Activated gamma-delta T cell treated with anti-CD3 and anti-CD28 coated beads, Interleukin-2, amount 50 U/mL, for 16 hours (primary cell): ENCODE results near the gene TMEM127.
"Not testable (repeated sequence)": the region's sequence is repeated elsewhere in the genome, so short reads cannot be mapped to it uniquely, and the experiment has no call there.

Experiments
- DNase-seq: peaks from one replicate; pipeline ENCODE4 v3.0.0-alpha.2; 2020; ENCODE audit warnings: low read depth

TMEM127 gene

DNA sequence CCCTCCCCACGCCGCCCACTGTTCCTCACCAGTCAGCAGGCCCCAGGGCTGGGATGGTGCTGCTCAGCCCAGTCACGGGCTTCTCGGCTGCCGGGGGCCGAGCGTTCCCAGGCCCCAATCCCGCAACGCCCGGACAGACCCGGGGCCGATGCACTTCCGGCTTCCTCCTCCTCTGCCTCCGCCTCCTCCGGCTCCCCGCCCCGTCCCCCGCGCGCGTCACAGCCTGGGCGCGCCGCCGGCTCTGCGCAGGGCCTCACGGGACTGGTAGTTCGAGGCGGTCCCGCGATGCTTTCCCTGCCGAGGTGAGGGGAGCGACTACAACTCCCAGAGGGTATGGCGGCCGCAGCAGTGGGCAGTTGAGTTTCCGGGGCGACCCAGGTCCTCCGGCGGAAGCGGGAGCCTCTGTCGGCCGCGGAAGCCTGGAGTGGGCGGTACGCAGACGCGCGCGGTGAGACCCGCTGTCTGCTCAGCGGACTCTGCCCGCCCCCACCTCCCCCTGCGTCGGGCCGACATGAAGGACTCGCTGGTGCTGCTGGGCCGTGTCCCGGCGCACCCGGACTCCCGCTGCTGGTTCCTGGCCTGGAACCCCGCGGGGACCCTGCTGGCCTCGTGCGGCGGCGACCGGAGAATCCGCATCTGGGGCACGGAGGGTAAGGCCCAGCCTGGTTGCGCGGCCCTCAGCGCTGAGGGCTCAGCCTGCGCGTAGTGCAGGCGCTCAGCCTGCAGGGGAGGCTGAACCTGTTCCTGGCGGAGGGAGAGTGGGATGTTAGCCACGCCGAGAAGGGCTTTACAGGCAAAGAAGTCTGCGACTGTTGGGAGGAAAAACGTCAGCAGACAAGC, at the start of gene TMEM127, which contains the start of gene CIAO1:
TSS of gene TMEM127 (minus strand) at position 158 of the 840 bp plus-strand sequence. CDS start 616 bp downstream, outside the sequence.
TSS of gene CIAO1 (plus strand) at position 386 of the 840 bp plus-strand sequence. CDS start at position 512, 126 bp downstream.
- DNase-seq, result peak; percentile 96

DNA sequence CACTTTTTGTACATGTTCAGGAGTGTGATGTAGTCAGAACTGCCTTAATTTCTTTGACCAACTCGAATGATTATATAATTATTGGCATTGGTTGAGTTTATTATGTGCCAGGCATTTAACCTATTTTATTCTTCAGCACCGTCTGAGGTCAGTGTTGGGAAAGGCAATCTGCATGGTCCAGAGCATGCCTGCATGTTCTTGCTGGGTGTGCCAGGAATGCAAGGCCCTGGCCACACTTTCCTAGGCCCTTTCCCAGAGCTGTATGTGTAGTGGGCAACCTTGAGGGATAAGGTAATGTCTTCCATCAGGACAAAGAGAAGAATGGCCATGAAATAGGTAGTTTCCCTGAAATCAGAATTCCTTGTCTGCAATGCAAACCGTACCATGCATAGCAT, 49.2 kb upstream of the TMEM127 start:
- DNase-seq, result no peak

GRCh38 chr2:96308248-96308647, 42.5 kb upstream of the TMEM127 start:
- DNase-seq, result no peak

GRCh38 chr2:96306370-96306769, 40.6 kb upstream of the TMEM127 start:
- no peak for DNase-seq

GRCh38 chr2:96305979-96306308, 40.1 kb upstream of the TMEM127 start:
- no peak for DNase-seq

GRCh38 chr2:96305091-96305978, 39.5 kb upstream of the TMEM127 start, which contains the start of gene SNRNP200:
Gene SNRNP200, minus strand, starts transcription at chr2:96305546. Its CDS starts 109 bp downstream, at chr2:96305437.
- DNase-seq, result peak; percentile 86

GRCh38 chr2:96304606-96305005, 38.8 kb upstream of the TMEM127 start:
- DNase-seq, result no peak

DNA sequence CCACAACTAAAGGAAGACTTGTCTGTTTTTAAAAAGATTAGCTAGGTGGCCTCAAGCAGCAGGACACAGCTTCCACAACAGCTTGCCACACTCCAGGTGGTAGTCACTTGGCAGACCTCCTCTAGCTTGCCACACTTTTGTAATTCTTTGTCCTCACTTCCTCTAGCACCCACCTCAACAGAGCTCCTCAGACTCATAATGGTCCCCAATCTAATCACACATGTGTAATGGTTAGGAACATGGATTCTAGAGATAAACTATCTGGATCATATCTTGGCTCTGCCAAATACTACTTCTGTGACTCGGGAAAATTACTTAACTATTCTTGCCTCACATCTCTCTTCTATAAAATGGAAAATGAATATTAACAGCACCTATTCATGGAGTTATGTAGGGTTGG, 36.1 kb upstream of the TMEM127 start:
- no peak for DNase-seq

DNA sequence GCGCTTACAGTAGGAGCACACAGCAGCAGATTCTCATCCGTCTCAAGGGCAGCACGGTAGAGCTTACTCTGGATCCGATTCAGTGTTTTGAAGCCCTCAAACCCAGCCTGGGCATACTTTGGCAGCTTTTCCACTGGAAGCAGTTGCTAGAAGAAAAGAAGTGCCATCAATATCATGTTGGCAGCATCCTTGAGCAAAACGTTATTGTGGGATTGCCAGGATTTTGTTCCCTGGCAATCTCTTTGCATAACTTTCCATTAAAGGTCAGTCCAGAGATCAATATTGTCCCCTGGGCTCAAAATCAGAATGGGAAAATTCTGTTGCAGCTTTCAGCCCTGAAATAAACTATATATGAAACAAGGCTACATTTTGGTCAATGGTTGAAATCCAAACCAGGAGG, 31.1 kb upstream of the TMEM127 start:
- no peak for DNase-seq

DNA sequence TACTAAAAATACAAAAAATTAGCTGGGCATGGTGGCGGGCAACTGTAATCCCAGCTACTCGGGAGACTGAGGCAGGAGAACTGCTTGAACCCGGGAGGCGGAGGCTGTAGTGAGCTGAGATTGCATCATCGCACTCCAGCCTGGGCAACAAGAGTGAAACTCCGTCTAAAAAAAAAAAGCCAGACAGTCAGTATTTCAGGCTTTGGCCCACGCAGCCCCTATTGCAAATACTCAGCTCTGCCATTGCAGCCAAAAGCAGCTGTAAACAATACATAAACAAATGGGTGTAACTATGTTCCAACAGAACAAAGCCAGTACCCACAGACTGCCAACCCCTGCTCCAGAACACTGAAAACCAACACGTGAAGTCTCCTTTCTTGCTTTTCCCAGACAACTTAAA, 28.5 kb upstream of the TMEM127 start:
- not testable (repeated sequence) for DNase-seq

DNA sequence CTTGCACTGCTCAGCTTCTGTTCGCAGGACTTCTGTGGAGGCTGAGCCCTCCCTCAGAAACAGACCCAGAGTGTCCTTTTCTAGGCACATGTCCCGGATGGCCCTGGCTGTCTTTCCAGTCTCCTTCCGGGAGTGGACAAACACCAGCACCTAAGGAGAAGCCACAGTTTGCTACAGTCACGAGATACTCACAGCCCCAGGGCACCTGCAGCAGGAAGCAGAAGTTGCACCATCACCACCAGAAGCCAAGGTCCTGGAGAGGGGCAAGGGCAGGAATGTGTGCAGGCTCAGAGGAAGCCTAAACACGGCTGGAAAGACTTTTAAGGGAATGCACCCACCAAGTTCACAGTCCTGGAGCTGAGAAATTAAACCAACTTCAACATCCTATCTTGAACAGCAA, 26.0 kb upstream of the TMEM127 start:
- no peak for DNase-seq

- no peak for DNase-seq
These were observed 21.6 kb upstream of the TMEM127 start for GRCh38 chr2:96287273-96287856.

DNA sequence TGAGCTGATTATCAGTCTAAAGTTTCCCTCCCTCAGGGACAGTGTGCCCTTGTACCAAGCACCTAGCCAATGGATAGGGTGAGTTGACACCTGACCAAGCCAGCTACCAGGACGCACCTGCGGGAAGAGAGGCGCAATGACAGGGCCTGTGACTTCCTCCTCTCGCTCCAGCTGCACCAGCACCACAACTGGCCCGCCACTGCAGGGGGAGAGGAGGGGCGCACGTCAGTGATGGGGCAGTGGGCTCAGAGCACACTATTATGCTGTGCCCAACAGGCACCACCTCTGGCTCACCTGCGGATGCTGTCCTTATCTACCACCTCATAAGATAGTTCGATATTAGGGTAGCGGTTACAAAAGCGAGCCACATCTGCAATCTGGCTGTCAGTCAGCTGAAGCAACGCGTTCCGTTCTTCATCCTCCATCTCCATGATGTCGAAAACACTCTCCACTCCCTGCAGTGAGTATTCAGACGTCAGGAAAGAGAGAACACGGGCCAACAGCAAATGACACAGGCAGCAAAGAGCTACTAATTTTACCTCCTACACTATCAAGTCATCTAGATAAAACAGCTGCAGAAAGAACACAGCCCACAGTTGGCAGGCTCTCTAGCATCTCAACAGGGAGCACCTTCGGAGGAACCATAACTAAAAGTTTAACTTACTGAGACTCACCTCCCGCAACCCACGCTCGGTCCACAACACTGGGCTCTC, 11.1 kb upstream of the TMEM127 start:
- no peak for DNase-seq

DNA sequence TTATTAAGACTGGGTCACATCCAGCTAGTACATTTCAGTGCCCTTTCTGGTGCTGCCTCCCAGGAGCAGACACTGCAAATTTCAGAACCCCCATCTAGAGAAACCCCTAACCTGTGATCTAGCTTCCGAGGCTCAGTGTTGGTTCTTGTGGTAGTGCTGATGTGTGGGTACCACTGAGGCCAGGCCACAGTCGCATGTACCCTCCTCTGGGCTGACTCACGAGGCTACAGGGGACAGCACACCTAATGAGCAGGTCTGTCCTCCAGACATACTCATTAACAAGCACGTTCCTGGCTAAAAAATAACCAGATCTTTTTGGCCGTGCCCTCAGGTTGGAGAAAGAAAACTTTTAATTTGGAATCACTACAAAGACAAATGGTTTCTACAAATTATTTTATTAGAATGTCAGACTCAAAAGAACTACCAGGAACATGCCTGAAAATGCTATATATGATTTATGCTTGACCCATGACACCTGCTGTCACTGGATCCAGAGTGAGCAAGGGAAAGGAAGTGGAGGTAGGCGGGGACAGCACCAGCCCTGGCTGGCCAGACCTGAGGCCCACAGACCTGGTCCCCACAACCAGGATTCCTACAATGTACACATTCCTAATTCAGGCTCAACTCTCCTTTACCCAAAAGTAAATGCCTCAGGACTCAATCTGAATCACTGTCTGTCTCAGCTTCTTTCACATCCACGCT, 8.7 kb upstream of the TMEM127 start:
- no peak for DNase-seq

- no peak for DNase-seq
These were observed 8.0 kb upstream of the TMEM127 start for GRCh38 chr2:96273763-96274162.

- DNase-seq, result no peak
These were observed 6.2 kb upstream of the TMEM127 start for GRCh38 chr2:96271995-96272394.

DNA sequence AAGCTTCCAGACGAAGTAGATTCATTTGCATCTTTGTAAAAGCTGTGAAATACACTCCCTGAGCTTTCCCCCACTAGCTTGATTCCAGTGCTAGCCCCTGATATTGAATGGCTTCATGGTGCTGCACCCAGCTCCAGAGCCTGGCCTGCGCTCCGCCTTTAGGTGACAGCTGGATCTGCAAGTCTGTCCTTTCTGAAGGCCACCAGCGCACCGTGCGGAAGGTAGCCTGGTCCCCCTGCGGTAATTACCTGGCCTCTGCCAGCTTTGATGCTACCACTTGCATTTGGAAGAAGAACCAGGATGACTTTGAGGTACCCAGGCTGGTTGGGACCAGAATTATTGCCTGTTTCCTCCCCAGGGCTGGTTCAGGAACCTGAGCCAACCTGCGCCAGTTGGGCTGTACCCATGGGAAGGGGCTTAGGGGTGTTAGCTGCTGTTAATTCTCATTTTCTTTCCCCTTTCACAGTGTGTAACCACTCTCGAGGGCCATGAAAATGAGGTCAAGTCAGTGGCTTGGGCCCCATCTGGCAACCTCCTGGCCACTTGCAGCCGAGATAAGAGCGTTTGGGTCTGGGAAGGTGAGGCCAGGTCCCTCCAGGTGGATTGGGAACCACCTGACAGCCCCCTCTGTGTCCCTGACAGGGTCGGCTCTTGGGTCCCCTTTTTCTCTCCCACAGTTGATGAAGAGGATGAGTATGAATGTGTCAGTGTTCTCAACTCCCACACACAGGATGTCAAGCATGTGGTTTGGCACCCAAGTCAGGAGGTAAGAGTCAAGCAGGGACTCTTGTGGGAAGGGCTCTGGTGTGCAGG, 1.6 kb upstream of the TMEM127 start:
- peak; percentile 13 for DNase-seq

- peak; percentile 24 for DNase-seq
These were observed 403 bp downstream of the TMEM127 start for GRCh38 chr2:96265349-96265839.

DNA sequence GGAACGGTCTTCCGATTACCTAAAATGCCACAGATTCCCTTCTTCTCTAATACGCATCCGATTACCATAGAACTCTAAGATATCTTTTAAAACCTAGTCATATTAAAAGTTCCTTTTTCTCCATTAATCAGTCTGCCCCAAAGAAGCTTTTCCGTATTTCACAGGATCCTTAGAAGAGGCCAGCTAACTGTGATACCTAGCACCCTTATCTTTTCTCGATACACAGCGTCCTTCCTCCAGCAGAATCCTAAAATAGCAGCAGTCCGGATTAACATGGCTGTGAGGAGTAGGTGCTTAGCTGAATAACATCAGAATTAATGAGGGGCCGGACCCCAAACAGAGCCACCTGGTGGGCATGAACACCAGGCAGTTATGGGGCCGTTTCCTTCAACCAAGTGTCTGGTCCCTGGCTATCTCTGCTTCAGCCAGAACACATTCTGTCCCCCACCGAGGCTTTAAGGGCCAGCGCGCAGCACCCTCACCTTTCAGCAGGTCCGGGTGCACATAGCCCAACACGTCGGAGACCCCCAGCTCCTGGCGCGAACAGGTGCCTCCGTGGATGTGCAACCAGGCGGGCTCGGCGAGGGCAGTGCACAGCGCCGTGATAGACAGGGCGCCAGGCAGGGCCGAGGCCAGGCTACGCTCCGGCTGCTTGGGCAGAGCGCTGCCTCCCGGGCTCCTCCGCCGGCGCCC, 995 bp downstream of the TMEM127 start:
- DNase-seq, result peak; percentile 30
